Fibroblast of skin of left biceps (primary cell): ENCODE measurements around the gene COPE.

Experiments
- DNase-seq, 2 experiments: peaks; one replicate each; pipeline ENCODE4 v3.0.0-alpha.2; 2013; ENCODE audit warnings: low read depth in 2 of 2

The COPE gene

GRCh38 chr19:18867751-18868150 is 51.4 kb downstream of the COPE start:
- no peak for DNase-seq

GRCh38 chr19:18867199-18867598 is 52.0 kb downstream of the COPE start:
- no peak for DNase-seq

GRCh38 chr19:18866800-18867123 is 52.4 kb downstream of the COPE start:
- no peak for DNase-seq

- DNase-seq = no peak
These were observed 53.0 kb downstream of the COPE start for GRCh38 chr19:18865973-18866799.

GRCh38 chr19:18865106-18865972 is 53.8 kb downstream of the COPE start:
- no peak for DNase-seq

GRCh38 chr19:18863843-18864362 is 55.3 kb downstream of the COPE start:
- DNase-seq = no peak

- no peak for DNase-seq
These were observed 56.0 kb downstream of the COPE start for GRCh38 chr19:18862976-18863842.

- no peak for DNase-seq
These were observed 57.3 kb downstream of the COPE start for GRCh38 chr19:18861917-18862316.

- DNase-seq = no peak
These were observed 58.0 kb downstream of the COPE start for GRCh38 chr19:18861235-18861634.

- DNase-seq = no peak
These were observed 58.5 kb downstream of the COPE start for GRCh38 chr19:18860725-18861124.

GRCh38 chr19:18860302-18860700 is 58.9 kb downstream of the COPE start:
- no peak for DNase-seq

- DNase-seq = no peak
These were observed 59.4 kb downstream of the COPE start for GRCh38 chr19:18859676-18860301.

- no peak for DNase-seq
These were observed 60.1 kb downstream of the COPE start for GRCh38 chr19:18858906-18859646.

- DNase-seq = no peak
These were observed 62.0 kb downstream of the COPE start for GRCh38 chr19:18857223-18857622.

- DNase-seq = no peak
These were observed 62.6 kb downstream of the COPE start for GRCh38 chr19:18856385-18857126.

- no peak for DNase-seq
These were observed 63.4 kb downstream of the COPE start for GRCh38 chr19:18855647-18856384.

GRCh38 chr19:18854982-18855381 is 64.2 kb downstream of the COPE start:
- no peak for DNase-seq

- DNase-seq = no peak
These were observed 65.3 kb downstream of the COPE start for GRCh38 chr19:18853755-18854427.

- no peak for DNase-seq
These were observed 66.5 kb downstream of the COPE start for GRCh38 chr19:18852648-18853047.
